Endothelial cell of umbilical vein (primary cell): ENCODE results near the gene EIF2S3. TPM values are rescaled to one million over a fixed set of nuclear protein-coding genes. Genes with fewer than 3 reads are reported as not detected.

Experiments used
- BruUV-seq: library from RNA; stranded (reverse); fragments of 400-500 nt; replicated peaks from 2 replicates; lab custom pipeline; 2021; lab: Mats Ljungman, UMichigan
- CTCF ChIA-PET: fragments of 300-600, 350-600 bp; sonication (Branson Sonifier 250); formaldehyde crosslinking; loops from one replicate; lab custom pipeline; 2021; ENCODE audit warnings: antibody characterized with exemption, inconsistent platforms; lab: Charles Lee
- POLR2A ChIA-PET: fragments of 300-600, 350-600 bp; sonication (Branson Sonifier 250); formaldehyde crosslinking; loops from one replicate; lab custom pipeline; 2021; ENCODE audit warnings: antibody characterized with exemption, inconsistent platforms; lab: Charles Lee
- DNase-seq: peaks from one replicate; pipeline ENCODE4 v3.0.0-alpha.2; 2011; ENCODE audit warnings: low read depth, low spot score
- FAIRE-seq: peaks from 2 replicates; lab custom pipeline; 2011; peaks lifted over from hg19 to GRCh38; lab: Jason Lieb, UNC
- H2AFZ ChIP-seq: 2 replicates; pipeline ENCODE4 v1.6.0; 2012; ENCODE audit warnings: low read depth, low read length, control low read depth, inconsistent platforms
- H3K27ac ChIP-seq: 2 replicates; pipeline ENCODE4 v1.5.1; 2011; ENCODE audit warnings: low read depth, mild to moderate bottlenecking, control low read depth, low read length, moderate library complexity; ENCODE audit not compliant: insufficient read depth
- H3K27me3 ChIP-seq, 2 experiments: 2 replicates each; pipeline versions ENCODE4 v1.6.0 to v1.6.1; 2011; ENCODE audit warnings: low read length in 2 of 2, mixed read lengths in 1 of 2; ENCODE audit not compliant: control insufficient read depth in 2 of 2, insufficient read depth in 2 of 2
- H3K36me3 ChIP-seq, 2 experiments: 2 replicates in 1 of 2; 3 replicates in 1 of 2; pipeline ENCODE4 v1.5.1; 2011; ENCODE audit warnings: low read length in 2 of 2, mild to moderate bottlenecking in 1 of 2, moderate library complexity in 1 of 2; ENCODE audit not compliant: control insufficient read depth in 2 of 2, insufficient read depth in 2 of 2; ENCODE audit errors: extremely low read depth in 1 of 2
- H3K4me1 ChIP-seq: 3 replicates; pipeline ENCODE4 v1.5.1; 2011; ENCODE audit warnings: mild to moderate bottlenecking, low read length; ENCODE audit not compliant: control insufficient read depth, insufficient read depth; ENCODE audit errors: extremely low read depth
- H3K4me2 ChIP-seq: 2 replicates; pipeline ENCODE4 v1.6.1; 2011; ENCODE audit warnings: low read length, control low read depth, mixed read lengths; ENCODE audit not compliant: insufficient read depth
- H3K4me3 ChIP-seq, 3 experiments: fragments of 200-600 bp in 1 of 3; sonication (generic), shearing (Covaris generic) in 1 of 3; replicated peaks in 1 of 3; 2 replicates each; pipeline ENCODE4 v1.5.1; 2011 to 2016; ENCODE audit warnings: control low read depth in 3 of 3, low read length in 3 of 3, mild to moderate bottlenecking in 2 of 3, inconsistent platforms in 1 of 3, low read depth in 1 of 3, moderate library complexity in 1 of 3; ENCODE audit not compliant: insufficient read depth in 1 of 3
- H3K79me2 ChIP-seq: 2 replicates; pipeline ENCODE4 v1.6.0; 2012; ENCODE audit warnings: low read length, inconsistent platforms; ENCODE audit not compliant: control insufficient read depth, insufficient read depth
- H3K9ac ChIP-seq: replicated peaks from 2 replicates; pipeline ENCODE3; 2011; ENCODE audit warnings: low read length, control low read depth; ENCODE audit not compliant: insufficient read depth; ENCODE audit errors: extremely low read depth
- H3K9me1 ChIP-seq: replicated peaks from 3 replicates; pipeline ENCODE4 v1.6.0; 2011; ENCODE audit warnings: mild to moderate bottlenecking, low read length; ENCODE audit not compliant: control insufficient read depth, insufficient read depth; ENCODE audit errors: extremely low read depth
- H3K9me3 ChIP-seq: replicated peaks from 2 replicates; pipeline ENCODE4 v1.5.1; 2012; ENCODE audit warnings: low read length, inconsistent platforms; ENCODE audit not compliant: control insufficient read depth, insufficient read depth
- H4K20me1 ChIP-seq: replicated peaks from 2 replicates; pipeline ENCODE3; 2011; ENCODE audit warnings: mild to moderate bottlenecking, low read length; ENCODE audit not compliant: control insufficient read depth, insufficient read depth; ENCODE audit errors: extremely low read depth
- EZH2 ChIP-seq: IDR thresholded peaks from 2 replicates; pipeline ENCODE4 v1.6.1; 2012; ENCODE audit warnings: borderline replicate concordance, low read depth, mild to moderate bottlenecking, moderate library complexity, low read length, inconsistent platforms; ENCODE audit not compliant: severe bottlenecking
- FOS ChIP-seq: IDR thresholded peaks from 2 replicates; pipeline ENCODE4 v1.6.1; 2011; ENCODE audit warnings: mild to moderate bottlenecking, low read length, moderate library complexity, borderline replicate concordance; ENCODE audit not compliant: insufficient read depth
- GATA2 ChIP-seq: IDR thresholded peaks from 2 replicates; pipeline ENCODE4 v1.7.0; 2011; ENCODE audit warnings: low read depth, mild to moderate bottlenecking, moderate library complexity, mixed read lengths, low read length; ENCODE audit not compliant: insufficient read length, insufficient read depth
- JUN ChIP-seq: IDR thresholded peaks from 2 replicates; pipeline ENCODE4 v1.6.1; 2011; ENCODE audit warnings: borderline replicate concordance, low read depth; ENCODE audit not compliant: insufficient read length, insufficient read depth
- MAX ChIP-seq: IDR thresholded peaks from 2 replicates; pipeline ENCODE4 v1.6.1; 2011; ENCODE audit not compliant: insufficient read depth, insufficient read length
- MYC ChIP-seq: IDR thresholded peaks from one replicate; pipeline ENCODE4 v1.6.1; 2011; ENCODE audit warnings: mild to moderate bottlenecking, low read depth, low read length
- POLR2A ChIP-seq: IDR thresholded peaks from 2 replicates; pipeline ENCODE4 v1.6.1; 2012; ENCODE audit warnings: low read depth, mild to moderate bottlenecking, control low read depth, low read length
- POLR2AphosphoS5 ChIP-seq: IDR thresholded peaks from 2 replicates; pipeline ENCODE4 v1.6.1; 2012; ENCODE audit warnings: low read depth, mild to moderate bottlenecking, control low read depth, low read length, moderate library complexity; ENCODE audit not compliant: insufficient read depth
- dilution Hi-C: fragments of 300-500 bp; cut with MboI; formaldehyde crosslinking; loops from one replicate; pipeline ENCODE4 v1.15.0; 2019; ENCODE audit warnings: low sequenced_read_pairs; ENCODE audit not compliant: extremely low pct_ligation_motif_present
- intact Hi-C: fragments of 100-400 bp; cut with micrococcal nuclease; formaldehyde crosslinking; loops from one replicate; pipeline ENCODE4 v1.10.0; 2022
- polyA plus RNA-seq, 4 experiments: library from polyadenylated mRNA; depleted of rRNA in 3 of 4; stranded (reverse) in 3 of 4; unstranded in 1 of 4; fragments of >200 nt; gene quantifications; 2 replicates each; pipeline versions ENCODE4 v1.2.1 to v1.2.3, GENCODE V29; 2011 to 2012; ENCODE audit warnings: missing spikeins in 1 of 4
- total RNA-seq: library from RNA; stranded (reverse); gene quantifications from 2 replicates; pipeline ENCODE4 v1.2.3, GENCODE V29; 2021
- TF ChIP-seq, protein P1 (sequence below), 2 donors: IDR thresholded peaks; 1 replicate in 1 of 2; 2 replicates in 1 of 2; pipeline ENCODE4 v1.5.1; 2011; ENCODE audit warnings: low read length in 2 of 2, mild to moderate bottlenecking in 2 of 2, moderate library complexity in 2 of 2, control low read depth in 1 of 2, inconsistent platforms in 1 of 2, low read depth in 1 of 2; ENCODE audit not compliant: insufficient read depth in 1 of 2; ENCODE audit errors: extremely low read depth in 1 of 2

The EIF2S3 gene
- total and polyA plus RNA-seq, 2 donors (not counting 3 experiments of a cell fraction or from before 2014, with no cell fraction given), result 35.8 to 161 TPM

DNA sequence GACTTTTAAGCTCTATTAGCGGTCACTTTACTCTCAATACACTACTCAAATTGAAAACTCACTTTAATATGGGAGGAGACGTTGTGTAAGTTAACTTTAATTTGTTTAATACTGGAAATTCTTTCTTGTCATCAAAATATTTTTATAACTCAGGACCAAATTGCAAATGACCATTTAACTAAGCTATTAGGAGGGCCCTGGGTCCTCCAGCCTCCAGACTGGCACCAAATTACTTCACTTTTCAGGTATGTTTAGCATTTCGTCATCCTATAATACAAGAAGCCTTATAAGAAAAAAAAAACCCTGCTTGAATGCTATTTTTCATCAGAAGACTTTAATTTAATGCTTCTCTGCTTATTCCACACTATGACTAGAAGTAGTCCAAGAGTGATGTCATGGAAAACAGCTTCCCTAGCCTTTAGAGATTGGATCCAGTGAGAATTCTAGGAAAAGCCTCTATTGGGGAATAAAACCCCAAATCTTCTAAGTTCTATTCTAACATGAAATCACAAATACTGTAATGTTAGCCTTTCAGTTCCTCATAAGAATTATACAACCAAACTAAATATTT, 34.4 kb upstream of the EIF2S3 start:
- no peaks in the 10 kb centered on the region for H3K9me1 ChIP-seq
- H3K4me3 ChIP-seq, result no peak overlapping the region
- no peaks in the 10 kb centered on the region for H3K36me3 ChIP-seq
- H4K20me1 ChIP-seq, result no peaks in the 10 kb centered on the region
- H3K4me1 ChIP-seq, result peaks cover 6% of the 10 kb centered on the region
- BruUV-seq, result no TSS peak
- CTCF ChIA-PET, result interaction anchor here (0.7 kb wide), 1 partner anchor 34 kb away, joined by 4 read pairs; the partner anchor contains the start of gene EIF2S3
- no peak for DNase-seq
- intact Hi-C loops (no loop called here), dilution Hi-C loops (no loop called here)
- no peak for FAIRE-seq
- H3K27me3 ChIP-seq, result no peaks in the 10 kb centered on the region
- no peaks in the 10 kb centered on the region for H3K9me3 ChIP-seq
- H3K27ac ChIP-seq, result no peak overlapping the region
- POLR2A ChIA-PET, result no interaction called here
- H2AFZ ChIP-seq, result no peak overlapping the region
- no peak overlapping the region for H3K4me2 ChIP-seq
- no peak for TF ChIP-seq JUN
- TF ChIP-seq, protein P1, sequence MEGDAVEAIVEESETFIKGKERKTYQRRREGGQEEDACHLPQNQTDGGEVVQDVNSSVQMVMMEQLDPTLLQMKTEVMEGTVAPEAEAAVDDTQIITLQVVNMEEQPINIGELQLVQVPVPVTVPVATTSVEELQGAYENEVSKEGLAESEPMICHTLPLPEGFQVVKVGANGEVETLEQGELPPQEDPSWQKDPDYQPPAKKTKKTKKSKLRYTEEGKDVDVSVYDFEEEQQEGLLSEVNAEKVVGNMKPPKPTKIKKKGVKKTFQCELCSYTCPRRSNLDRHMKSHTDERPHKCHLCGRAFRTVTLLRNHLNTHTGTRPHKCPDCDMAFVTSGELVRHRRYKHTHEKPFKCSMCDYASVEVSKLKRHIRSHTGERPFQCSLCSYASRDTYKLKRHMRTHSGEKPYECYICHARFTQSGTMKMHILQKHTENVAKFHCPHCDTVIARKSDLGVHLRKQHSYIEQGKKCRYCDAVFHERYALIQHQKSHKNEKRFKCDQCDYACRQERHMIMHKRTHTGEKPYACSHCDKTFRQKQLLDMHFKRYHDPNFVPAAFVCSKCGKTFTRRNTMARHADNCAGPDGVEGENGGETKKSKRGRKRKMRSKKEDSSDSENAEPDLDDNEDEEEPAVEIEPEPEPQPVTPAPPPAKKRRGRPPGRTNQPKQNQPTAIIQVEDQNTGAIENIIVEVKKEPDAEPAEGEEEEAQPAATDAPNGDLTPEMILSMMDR (IDR thresholded peaks at IDR 0.05; ENCODE audit: extremely low read depth in 1 of 2, insufficient read depth in 1 of 2, low read depth in 1 of 2, low read length in 2 of 2), result no peak
- no peak for TF ChIP-seq POLR2AphosphoS5
- TF ChIP-seq EZH2, result no peak
- no peak for TF ChIP-seq MAX
- no peak for TF ChIP-seq MYC
- TF ChIP-seq POLR2A, result no peak
- TF ChIP-seq GATA2, result no peak
- TF ChIP-seq FOS, result no peak
- H3K9ac ChIP-seq, result no peak overlapping the region
- H3K79me2 ChIP-seq, result peaks cover 27% of the 10 kb centered on the region
